Astrocyte of the cerebellum (primary cell): ENCODE data around the gene UBR7.

Source experiments
- DNase-seq: peaks from one replicate; pipeline ENCODE4 v3.0.0-alpha.2; 2011; ENCODE audit warnings: low read depth
- H3K4me3 ChIP-seq: 2 replicates; pipeline ENCODE4 v1.5.1; 2011; ENCODE audit warnings: mild to moderate bottlenecking, low read depth, low read length, moderate library complexity
- CTCF ChIP-seq: IDR thresholded peaks from 2 replicates; pipeline ENCODE4 v1.5.1; 2012; ENCODE audit warnings: low read length, low read depth, moderate library complexity, mild to moderate bottlenecking; ENCODE audit errors: missing control alignments
- in situ Hi-C: cut with HindIII; loops from 2 replicates; pipeline ENCODE4 v1.10.0; 2017; ENCODE audit warnings: low sequenced_read_pairs

Gene UBR7

GRCh38 chr14:93274055-93274806 lies 67.2 kb downstream of the UBR7 start:
- in situ Hi-C loops = no loop called here
- no peak overlapping the region for H3K4me3 ChIP-seq
- TF ChIP-seq CTCF = no peak
- no peak for DNase-seq

GRCh38 chr14:93276031-93276716 lies 69.1 kb downstream of the UBR7 start:
- no peak for TF ChIP-seq CTCF
- DNase-seq = no peak
- no peak overlapping the region for H3K4me3 ChIP-seq
- in situ Hi-C loops = no loop called here
